ENCODE data around the gene SLC16A5. TPM values are rescaled to one million over a fixed set of nuclear protein-coding genes. Genes with fewer than 3 reads are reported as not detected.

SLC16A5 gene
- total RNA-seq, 1 donor from 2014 or later, result 7.1 TPM

GRCh38 chr17:75115555-75115954 is 27.8 kb downstream of the SLC16A5 start:
- Histone ChIP-seq H3K9ac (ENCODE audit: low read length) (no peak overlapping the region), H3K4me1 (ENCODE audit: insufficient read depth, low read length) (peaks cover 13% of the 10 kb centered on the region), H3K4me2 (ENCODE audit: low read length) (no peak overlapping the region), H3K27ac (ENCODE audit: low read depth, low read length) (no peak overlapping the region), H3K27me3 (ENCODE audit: insufficient read depth, low read length) (no peaks in the 10 kb centered on the region), H3K36me3 (ENCODE audit: insufficient read depth, low read length) (no peaks in the 10 kb centered on the region), H3K4me3 (ENCODE audit: insufficient read depth, low read depth, low read length) (no peak overlapping the region), H3K79me2 (ENCODE audit: insufficient read depth, low read length) (peaks cover 3% of the 10 kb centered on the region), H2AFZ (ENCODE audit: low read depth, low read length) (no peak overlapping the region), H4K20me1 (ENCODE audit: insufficient read depth, low read length) (peaks cover 6% of the 10 kb centered on the region), H3K9me3 (ENCODE audit: insufficient read depth, low read depth, low read length) (no peaks in the 10 kb centered on the region)
- H3K27ac Mint-ChIP-seq (ENCODE audit: unreplicated experiment), result no peak overlapping the region
- no peak for FAIRE-seq
- no peaks in the 10 kb centered on the region for H3K27me3 Mint-ChIP-seq (ENCODE audit: low read depth, unreplicated experiment)
- peaks cover 2% of the 10 kb centered on the region for H3K9me3 Mint-ChIP-seq (ENCODE audit: unreplicated experiment)
- TF ChIP-seq CTCF (IDR thresholded peaks at IDR 0.05; ENCODE audit: insufficient read depth, low read depth, low read length), result no peak
- TF ChIP-seq EZH2 (IDR thresholded peaks at IDR 0.05; ENCODE audit: insufficient read depth, low read length), result no peak
- peaks cover 9% of the 10 kb centered on the region for H3K4me1 Mint-ChIP-seq (ENCODE audit: low read depth, unreplicated experiment)
- DNase-seq (ENCODE audit: low read depth), result no peak
- no peak overlapping the region for H3K4me3 Mint-ChIP-seq (ENCODE audit: unreplicated experiment)
- H3K36me3 Mint-ChIP-seq (ENCODE audit: low read depth, unreplicated experiment), result peaks cover 7% of the 10 kb centered on the region

DNA sequence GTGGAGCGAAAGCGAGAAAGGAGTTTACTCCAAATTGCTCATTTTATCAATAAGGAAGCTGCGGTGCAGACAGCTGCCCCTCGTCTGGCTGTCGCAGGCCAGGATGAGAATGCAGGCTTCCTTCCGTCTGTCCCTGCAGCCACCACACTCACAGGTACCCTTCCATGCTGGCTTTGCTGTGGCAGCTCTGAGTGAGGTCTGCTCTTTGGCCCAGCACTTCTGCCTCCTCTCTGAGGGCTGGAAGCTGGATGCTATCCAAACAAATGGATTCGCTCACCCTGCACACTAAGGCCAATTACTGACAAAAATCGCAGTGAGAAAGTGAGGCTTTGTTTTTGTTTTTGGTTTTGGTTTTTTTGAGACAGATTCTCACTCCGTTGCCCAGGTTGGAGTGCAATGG is 29.0 kb downstream of the SLC16A5 start:
- no peak overlapping the region for H3K9ac ChIP-seq (ENCODE audit: low read length)
- no peaks in the 10 kb centered on the region for H3K79me2 ChIP-seq (ENCODE audit: insufficient read depth, low read length)
- Mint-ChIP-seq H3K4me1 (ENCODE audit: low read depth, unreplicated experiment) (peaks cover 6% of the 10 kb centered on the region), H3K36me3 (ENCODE audit: low read depth, unreplicated experiment) (peaks cover 7% of the 10 kb centered on the region), H3K27me3 (ENCODE audit: low read depth, unreplicated experiment) (no peaks in the 10 kb centered on the region), H3K4me3 (ENCODE audit: unreplicated experiment) (no peak overlapping the region), H3K9me3 (ENCODE audit: unreplicated experiment) (peaks cover 2% of the 10 kb centered on the region), H3K27ac (ENCODE audit: unreplicated experiment) (no peak overlapping the region)
- no peak overlapping the region for H3K4me2 ChIP-seq (ENCODE audit: low read length)
- no peak for DNase-seq (ENCODE audit: low read depth)
- no peaks in the 10 kb centered on the region for H3K9me3 ChIP-seq (ENCODE audit: insufficient read depth, low read depth, low read length)
- peaks cover 9% of the 10 kb centered on the region for H3K4me1 ChIP-seq (ENCODE audit: insufficient read depth, low read length)
- H2AFZ ChIP-seq (ENCODE audit: low read depth, low read length), result no peak overlapping the region
- peaks cover 6% of the 10 kb centered on the region for H4K20me1 ChIP-seq (ENCODE audit: insufficient read depth, low read length)
- FAIRE-seq, result no peak
- H3K27ac ChIP-seq (ENCODE audit: low read depth, low read length), result no peak overlapping the region
- H3K4me3 ChIP-seq (ENCODE audit: insufficient read depth, low read depth, low read length), result no peak overlapping the region
- H3K27me3 ChIP-seq (ENCODE audit: insufficient read depth, low read length), result no peaks in the 10 kb centered on the region
- TF ChIP-seq CTCF (IDR thresholded peaks at IDR 0.05; ENCODE audit: insufficient read depth, low read depth, low read length), result no peak
- no peak for TF ChIP-seq EZH2 (IDR thresholded peaks at IDR 0.05; ENCODE audit: insufficient read depth, low read length)
- H3K36me3 ChIP-seq (ENCODE audit: insufficient read depth, low read length), result no peaks in the 10 kb centered on the region

DNA sequence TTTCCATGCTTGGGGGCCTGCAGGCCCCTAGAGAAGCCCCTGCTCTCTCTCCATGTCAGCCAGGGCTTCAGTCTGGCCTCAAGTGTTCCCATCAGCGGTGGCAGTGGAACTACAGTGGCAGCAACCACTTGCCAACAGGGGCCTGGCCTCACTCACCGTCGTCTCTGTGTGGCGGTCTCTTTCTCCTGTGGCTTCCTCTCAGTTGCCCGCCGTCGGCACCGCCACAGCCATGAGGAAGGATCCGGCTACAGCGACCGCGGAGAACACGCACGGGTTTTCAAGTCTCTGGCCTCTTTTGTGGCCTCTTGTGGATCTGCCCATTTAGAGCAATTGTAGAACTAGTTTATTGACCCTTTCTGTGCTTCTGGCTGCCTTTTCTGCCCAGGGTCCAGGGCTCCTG is 30.6 kb downstream of the SLC16A5 start:
- Histone ChIP-seq H3K9ac (ENCODE audit: low read length) (no peak overlapping the region), H3K27ac (ENCODE audit: low read depth, low read length) (no peak overlapping the region), H3K36me3 (ENCODE audit: insufficient read depth, low read length) (no peaks in the 10 kb centered on the region), H3K4me1 (ENCODE audit: insufficient read depth, low read length) (peaks cover 9% of the 10 kb centered on the region), H4K20me1 (ENCODE audit: insufficient read depth, low read length) (peaks cover 6% of the 10 kb centered on the region), H3K4me2 (ENCODE audit: low read length) (no peak overlapping the region), H3K4me3 (ENCODE audit: insufficient read depth, low read depth, low read length) (no peak overlapping the region), H3K79me2 (ENCODE audit: insufficient read depth, low read length) (no peaks in the 10 kb centered on the region), H2AFZ (ENCODE audit: low read depth, low read length) (no peak overlapping the region), H3K27me3 (ENCODE audit: insufficient read depth, low read length) (no peaks in the 10 kb centered on the region), H3K9me3 (ENCODE audit: insufficient read depth, low read depth, low read length) (no peaks in the 10 kb centered on the region)
- DNase-seq (ENCODE audit: low read depth) (no peak), FAIRE-seq (no peak)
- Mint-ChIP-seq H3K36me3 (ENCODE audit: low read depth, unreplicated experiment) (peaks cover 4% of the 10 kb centered on the region), H3K9me3 (ENCODE audit: unreplicated experiment) (no peaks in the 10 kb centered on the region), H3K4me1 (ENCODE audit: low read depth, unreplicated experiment) (peaks cover 2% of the 10 kb centered on the region), H3K4me3 (ENCODE audit: unreplicated experiment) (no peak overlapping the region), H3K27me3 (ENCODE audit: low read depth, unreplicated experiment) (no peaks in the 10 kb centered on the region), H3K27ac (ENCODE audit: unreplicated experiment) (no peak overlapping the region)
- no peak for TF ChIP-seq CTCF (IDR thresholded peaks at IDR 0.05; ENCODE audit: insufficient read depth, low read depth, low read length)
- TF ChIP-seq EZH2 (IDR thresholded peaks at IDR 0.05; ENCODE audit: insufficient read depth, low read length), result no peak

All from astrocyte (in vitro differentiated cells and primary cell).